GM19452 (cell line): ENCODE data around the gene CA11.

Experiments
- ATAC-seq: cut with Tn5 transposase; IDR thresholded peaks from one replicate; pipeline ENCODE4 v1.9.1; 2021; ENCODE audit not compliant: unreplicated experiment

Gene CA11

GRCh38 chr19:48588670-48589401, 57.2 kb downstream of the CA11 start:
- ATAC-seq, result no peak
